HepG2 (cell line): Measurements from ENCODE around the gene TRA2B. TPM values are rescaled to one million over a fixed set of nuclear protein-coding genes. Genes with fewer than 3 reads are reported as not detected.

ENCODE experiments used
- ATAC-seq: fragments of 200-7000 bp; cut with Tn5 transposase; 3 replicates; pipeline ENCODE4 v1.9.1; 2020; ENCODE audit warnings: mild to moderate bottlenecking, moderate library complexity
- BruUV-seq: library from RNA; stranded (reverse); fragments of 400-500 nt; replicated peaks from 2 replicates; lab custom pipeline; 2021; lab: Mats Ljungman, UMichigan
- CTCF ChIA-PET: fragments of 300-600 bp; formaldehyde crosslinking; extraction: SDS; loops from one replicate; lab custom pipeline; 2021; ENCODE audit warnings: low total read pairs, inconsistent platforms, low intra/inter-chr PET ratio; lab: Yijun Ruan, JAX
- POLR2A ChIA-PET: fragments of 350-600 bp; sonication (Branson Sonifier 250); formaldehyde crosslinking; loops from one replicate; lab custom pipeline; 2020; ENCODE audit warnings: antibody characterized with exemption, inconsistent platforms; lab: Yijun Ruan, JAX
- DNase-seq: peaks from one replicate; pipeline ENCODE4 v3.0.0-alpha.2; 2015; ENCODE audit warnings: low spot score
- FAIRE-seq: peaks from 3 replicates; lab custom pipeline; 2011; peaks lifted over from hg19 to GRCh38; lab: Jason Lieb, UNC
- H2AFZ ChIP-seq: one replicate; pipeline ENCODE4 v1.6.1; 2011; ENCODE audit warnings: low read length, inconsistent platforms
- H3K27ac ChIP-seq: fragments of 300-600 bp; 3 replicates; pipeline ENCODE4 v1.8.0; 2011; ENCODE audit warnings: mixed run types, mild to moderate bottlenecking, mixed read lengths, low read length, inconsistent platforms; ENCODE audit not compliant: insufficient read depth; ENCODE audit errors: extremely low read length
- H3K27me3 ChIP-seq, 2 experiments: fragments of 200-600 bp in 1 of 2; 2 replicates in 1 of 2; 3 replicates in 1 of 2; pipeline versions ENCODE4 v1.6.0 to v1.8.0; 2011; ENCODE audit warnings: low read length in 2 of 2, mild to moderate bottlenecking in 2 of 2, moderate library complexity in 2 of 2, inconsistent platforms in 1 of 2; ENCODE audit not compliant: insufficient read depth in 2 of 2, control insufficient read depth in 1 of 2
- H3K36me3 ChIP-seq, 2 experiments: fragments of 200-600 bp in 1 of 2; replicated peaks in 1 of 2; 2 replicates in 1 of 2; 3 replicates in 1 of 2; pipeline versions ENCODE4 v1.5.1 to v1.8.0; 2011; ENCODE audit warnings: low read length in 2 of 2, inconsistent platforms in 1 of 2; ENCODE audit not compliant: insufficient read depth in 2 of 2, control insufficient read depth in 1 of 2
- H3K4me1 ChIP-seq: 2 replicates; pipeline ENCODE4 v1.5.1; 2012; ENCODE audit warnings: low read length, inconsistent platforms; ENCODE audit not compliant: insufficient read depth
- H3K4me2 ChIP-seq: 2 replicates; pipeline ENCODE4 v1.6.0; 2011; ENCODE audit warnings: low read depth, low read length, inconsistent platforms
- H3K4me3 ChIP-seq, 3 experiments: fragments of 200-600 bp in 1 of 3; sonication (generic), shearing (Covaris generic) in 1 of 3; replicated peaks in 1 of 3; 2 replicates each; pipeline ENCODE4 v1.5.1; 2011 to 2016; ENCODE audit warnings: low read length in 3 of 3, inconsistent platforms in 2 of 3, low read depth in 2 of 3, mild to moderate bottlenecking in 2 of 3, control low read depth in 1 of 3, mixed read lengths in 1 of 3; ENCODE audit not compliant: insufficient read depth in 1 of 3
- H3K79me2 ChIP-seq: one replicate; pipeline ENCODE4 v1.6.1; 2011; ENCODE audit warnings: low read length, inconsistent platforms; ENCODE audit not compliant: insufficient read depth
- H3K9ac ChIP-seq: 2 replicates; pipeline ENCODE4 v1.6.0; 2011; ENCODE audit warnings: mild to moderate bottlenecking, low read depth, low read length, inconsistent platforms; ENCODE audit not compliant: insufficient read depth
- H3K9me3 ChIP-seq: 2 replicates; pipeline ENCODE4 v1.5.1; 2012; ENCODE audit warnings: mild to moderate bottlenecking, low read length
- H4K20me1 ChIP-seq: 2 replicates; pipeline ENCODE4 v1.6.0; 2011; ENCODE audit warnings: inconsistent platforms, mild to moderate bottlenecking, low read length, moderate library complexity; ENCODE audit not compliant: insufficient read depth
- AHR ChIP-seq: IDR thresholded peaks from 2 replicates; pipeline ENCODE4 v1.6.1; 2018; ENCODE audit warnings: missing genetic modification reagents, missing compliant biosample characterization
- CC2D1A ChIP-seq: sonication (generic); formaldehyde crosslinking; IDR thresholded peaks from 2 replicates; pipeline ENCODE4 v1.8.1; 2023; ENCODE audit warnings: mild to moderate bottlenecking, missing genetic modification reagents
- CENPT ChIP-seq: sonication (generic); formaldehyde crosslinking; IDR thresholded peaks from 2 replicates; pipeline ENCODE4 v1.8.0; 2022; ENCODE audit warnings: low read depth, mild to moderate bottlenecking, moderate library complexity, missing genetic modification reagents
- MTF2 ChIP-seq: sonication (generic); formaldehyde crosslinking; IDR thresholded peaks from 2 replicates; pipeline ENCODE4 v1.5.0; 2020; ENCODE audit warnings: missing genetic modification reagents, borderline replicate concordance
- NONO ChIP-seq, 2 experiments: fragments of 450-650 bp in 1 of 2; sonication (generic) in 1 of 2; formaldehyde crosslinking in 1 of 2; IDR thresholded peaks in 1 of 2; conservative IDR thresholded peaks in 1 of 2; 2 replicates each; pipeline versions ENCODE4 v1.6.1 to v1.8.0; 2017 to 2022; ENCODE audit warnings: mild to moderate bottlenecking in 1 of 2, missing genetic modification reagents in 1 of 2, moderate library complexity in 1 of 2
- POLR2G ChIP-seq: fragments of 200-400 bp; formaldehyde crosslinking; IDR thresholded peaks from 2 replicates; pipeline ENCODE4 v1.6.1; 2018; ENCODE audit warnings: mild to moderate bottlenecking, low read depth, low read length, moderate library complexity
- SNAI1 ChIP-seq: sonication (generic); formaldehyde crosslinking; IDR thresholded peaks from 2 replicates; pipeline ENCODE4 v1.5.0; 2020; ENCODE audit warnings: mild to moderate bottlenecking, missing genetic modification reagents, borderline replicate concordance
- SP1 ChIP-seq, 2 experiments: fragments of 450-650 bp in 1 of 2; sonication (generic) in 1 of 2; formaldehyde crosslinking in 1 of 2; IDR thresholded peaks; 2 replicates each; pipeline versions ENCODE4 v1.4.0 to v1.6.1; 2016 to 2020; ENCODE audit warnings: missing genetic modification reagents in 1 of 2
- ZNF510 ChIP-seq: sonication (generic); formaldehyde crosslinking; IDR thresholded peaks from 2 replicates; pipeline ENCODE4 v1.4.0; 2020; ENCODE audit warnings: low read depth, mild to moderate bottlenecking, missing genetic modification reagents
- ZNF841 ChIP-seq: sonication (generic); formaldehyde crosslinking; IDR thresholded peaks from 2 replicates; pipeline ENCODE4 v1.8.1; 2023; ENCODE audit warnings: missing genetic modification reagents, borderline replicate concordance
- WGBS: methylation state at CpG from one replicate; pipeline ENCODE4 v1.1.6; 2017; ENCODE audit warnings: low lambda C conversion rate; 5-methylcytosine and 5-hydroxymethylcytosine counted together
- in situ Hi-C: cut with HindIII; loops from 2 replicates; pipeline ENCODE4 v1.10.0; 2017; ENCODE audit warnings: low pct_unique_long_range_greater_than_20kb; ENCODE audit not compliant: extremely low pct_ligation_motif_present
- intact Hi-C: fragments of 100-400 bp; cut with micrococcal nuclease; formaldehyde crosslinking; loops from one replicate; pipeline ENCODE4 v1.10.0; 2022; ENCODE audit not compliant: unreplicated experiment
- polyA plus RNA-seq, 8 experiments: library from polyadenylated mRNA; depleted of rRNA in 3 of 8; stranded (reverse) in 7 of 8; unstranded in 1 of 8; fragments of >200 nt; fragmentation: Illumina TruSeq in 4 of 8; extraction: Trizol in 4 of 8; gene quantifications; 2 replicates each; pipeline versions ENCODE4 v1.2.1 to v1.2.3, GENCODE V29; 2011 to 2016; ENCODE audit warnings: low read depth in 4 of 8, missing spikeins in 1 of 8, mixed read lengths in 1 of 8; ENCODE audit not compliant: insufficient read depth in 1 of 8
- total RNA-seq, 5 experiments: library from RNA; depleted of rRNA; stranded (reverse); fragments of >200 nt; fragmentation: Illumina TruSeq; extraction: Trizol; gene quantifications; 2 replicates each; pipeline ENCODE4 v1.2.3, GENCODE V29; 2016; ENCODE audit warnings: low read depth in 1 of 5
- TF ChIP-seq, protein P1 (sequence below): IDR thresholded peaks from 2 replicates; pipeline ENCODE4 v1.6.1; 2016; ENCODE audit warnings: mild to moderate bottlenecking, missing biosample characterization, missing genetic modification reagents
- TF ChIP-seq, protein P2 (sequence below): IDR thresholded peaks from 2 replicates; pipeline ENCODE4 v1.6.1; 2018; ENCODE audit warnings: missing genetic modification reagents, mild to moderate bottlenecking, missing compliant biosample characterization

TRA2B gene
- total and polyA plus RNA-seq, 2 of the 13 experiments (the other 11 are each of a cell fraction or from before 2014, with no cell fraction given): 105 to 241 TPM

DNA sequence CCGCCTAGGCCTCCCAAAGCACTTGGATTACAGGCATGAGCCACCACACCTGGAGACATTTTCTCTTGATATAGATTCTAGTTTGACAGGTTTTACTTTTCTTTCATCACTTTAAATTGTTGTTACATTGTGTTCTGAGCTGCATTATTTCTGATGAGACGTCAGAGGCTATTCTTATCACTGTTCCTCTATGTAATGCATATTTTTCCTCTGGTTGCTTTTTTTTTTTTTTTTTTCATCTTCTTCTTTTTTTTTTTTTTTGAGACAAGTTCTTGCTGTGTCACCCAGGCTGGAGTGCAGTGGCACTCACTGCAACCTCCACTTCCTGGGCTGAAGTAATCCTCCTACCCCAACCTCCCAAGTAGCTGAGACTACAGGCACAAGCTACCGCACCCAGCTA is 41.2 kb downstream of the TRA2B start:
- in situ Hi-C loops (loop anchor here (10.0 kb wide), 1 partner anchor 212 kb away; no protein-coding TSS in a partner anchor), intact Hi-C loops (no loop called here)
- H3K9ac ChIP-seq: no peak overlapping the region
- no peaks in the 10 kb centered on the region for H3K9me3 ChIP-seq
- TF ChIP-seq CENPT (CRISPR knock-in tag) (no peak), SP1 (IDR thresholded peaks at IDR 0.05) (no peak), SP1 (CRISPR knock-in tag; IDR thresholded peaks at IDR 0.05) (no peak), SNAI1 (CRISPR knock-in tag) (no peak), MTF2 (CRISPR knock-in tag) (no peak), ZNF841 (CRISPR knock-in tag) (no peak), CC2D1A (no peak), POLR2G (no peak), ZNF510 (CRISPR knock-in tag) (no peak), NONO (IDR thresholded peaks at IDR 0.05) (no peak), NONO (CRISPR knock-in tag; conservative IDR thresholded peaks at IDR 0.05) (no peak), AHR (CRISPR knock-in tag) (no peak)
- TF ChIP-seq, protein P1, sequence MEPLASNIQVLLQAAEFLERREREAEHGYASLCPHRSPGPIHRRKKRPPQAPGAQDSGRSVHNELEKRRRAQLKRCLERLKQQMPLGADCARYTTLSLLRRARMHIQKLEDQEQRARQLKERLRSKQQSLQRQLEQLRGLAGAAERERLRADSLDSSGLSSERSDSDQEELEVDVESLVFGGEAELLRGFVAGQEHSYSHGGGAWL (CRISPR knock-in tag): no peak
- TF ChIP-seq, protein P2, sequence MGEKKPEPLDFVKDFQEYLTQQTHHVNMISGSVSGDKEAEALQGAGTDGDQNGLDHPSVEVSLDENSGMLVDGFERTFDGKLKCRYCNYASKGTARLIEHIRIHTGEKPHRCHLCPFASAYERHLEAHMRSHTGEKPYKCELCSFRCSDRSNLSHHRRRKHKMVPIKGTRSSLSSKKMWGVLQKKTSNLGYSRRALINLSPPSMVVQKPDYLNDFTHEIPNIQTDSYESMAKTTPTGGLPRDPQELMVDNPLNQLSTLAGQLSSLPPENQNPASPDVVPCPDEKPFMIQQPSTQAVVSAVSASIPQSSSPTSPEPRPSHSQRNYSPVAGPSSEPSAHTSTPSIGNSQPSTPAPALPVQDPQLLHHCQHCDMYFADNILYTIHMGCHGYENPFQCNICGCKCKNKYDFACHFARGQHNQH (CRISPR knock-in tag): no peak
- TF ChIP-seq, all 625 proteins: peak for 0
- FAIRE-seq (no peak), DNase-seq (no peak), ATAC-seq (no peak)
- WGBS: 60% methylated on average over 3 of the region's 3 CpGs
- H3K4me1 ChIP-seq: peaks cover 15% of the 10 kb centered on the region
- ChIA-PET CTCF (no interaction called here), POLR2A (no interaction called here)
- no peak overlapping the region for H3K4me2 ChIP-seq
- BruUV-seq: no TSS peak
- no peak overlapping the region for H2AFZ ChIP-seq
- no peaks in the 10 kb centered on the region for H4K20me1 ChIP-seq
- no peak overlapping the region for H3K27ac ChIP-seq
- no peaks in the 10 kb centered on the region for H3K27me3 ChIP-seq
- no peaks in the 10 kb centered on the region for H3K79me2 ChIP-seq
- no peak overlapping the region for H3K4me3 ChIP-seq
- H3K36me3 ChIP-seq: no peaks in the 10 kb centered on the region
